ENCODE measurements around the gene EVI5L.

The EVI5L gene

GRCh38 chr19:7839476-7839875, 9.5 kb downstream of the EVI5L start:
- TF ChIP-seq, protein P1, sequence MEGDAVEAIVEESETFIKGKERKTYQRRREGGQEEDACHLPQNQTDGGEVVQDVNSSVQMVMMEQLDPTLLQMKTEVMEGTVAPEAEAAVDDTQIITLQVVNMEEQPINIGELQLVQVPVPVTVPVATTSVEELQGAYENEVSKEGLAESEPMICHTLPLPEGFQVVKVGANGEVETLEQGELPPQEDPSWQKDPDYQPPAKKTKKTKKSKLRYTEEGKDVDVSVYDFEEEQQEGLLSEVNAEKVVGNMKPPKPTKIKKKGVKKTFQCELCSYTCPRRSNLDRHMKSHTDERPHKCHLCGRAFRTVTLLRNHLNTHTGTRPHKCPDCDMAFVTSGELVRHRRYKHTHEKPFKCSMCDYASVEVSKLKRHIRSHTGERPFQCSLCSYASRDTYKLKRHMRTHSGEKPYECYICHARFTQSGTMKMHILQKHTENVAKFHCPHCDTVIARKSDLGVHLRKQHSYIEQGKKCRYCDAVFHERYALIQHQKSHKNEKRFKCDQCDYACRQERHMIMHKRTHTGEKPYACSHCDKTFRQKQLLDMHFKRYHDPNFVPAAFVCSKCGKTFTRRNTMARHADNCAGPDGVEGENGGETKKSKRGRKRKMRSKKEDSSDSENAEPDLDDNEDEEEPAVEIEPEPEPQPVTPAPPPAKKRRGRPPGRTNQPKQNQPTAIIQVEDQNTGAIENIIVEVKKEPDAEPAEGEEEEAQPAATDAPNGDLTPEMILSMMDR (conservative IDR thresholded peaks at IDR 0.05; ENCODE audit: low read length) = no peak
- TF ChIP-seq EZH2phosphoT487 (IDR thresholded peaks at IDR 0.05; ENCODE audit: borderline replicate concordance) = no peak
- H3F3A ChIP-seq (ENCODE audit: low read depth) = no peaks in the 10 kb centered on the region
- no peaks in the 10 kb centered on the region for H3K27me3 ChIP-seq (ENCODE audit: insufficient read depth, low read length, poor library complexity, severe bottlenecking)
- no peaks in the 10 kb centered on the region for H4K20me1 ChIP-seq (ENCODE audit: insufficient read depth, low read length, poor library complexity, severe bottlenecking)
- no peaks in the 10 kb centered on the region for H3K9me2 ChIP-seq (replicated peaks; ENCODE audit: low read depth, low read length)
- no peak overlapping the region for H3K4me3 ChIP-seq (ENCODE audit: low read length, poor library complexity, severe bottlenecking)
- no peaks in the 10 kb centered on the region for H3K79me2 ChIP-seq (ENCODE audit: insufficient read depth, low read length)
- no peak overlapping the region for H2AFZ ChIP-seq (ENCODE audit: low read length)
- H3K4me2 ChIP-seq (ENCODE audit: low read depth, low read length, poor library complexity, severe bottlenecking) = no peak overlapping the region
- H3K4me1 ChIP-seq (ENCODE audit: insufficient read depth, low read length, poor library complexity, severe bottlenecking) = no peaks in the 10 kb centered on the region
- H3K9me3 ChIP-seq (ENCODE audit: insufficient read depth, low read depth, low read length) = no peaks in the 10 kb centered on the region
- H3K36me3 ChIP-seq (ENCODE audit: insufficient read depth, low read length) = no peaks in the 10 kb centered on the region
- H3K9ac ChIP-seq (ENCODE audit: low read depth, low read length, poor library complexity, severe bottlenecking) = no peak overlapping the region

DNA sequence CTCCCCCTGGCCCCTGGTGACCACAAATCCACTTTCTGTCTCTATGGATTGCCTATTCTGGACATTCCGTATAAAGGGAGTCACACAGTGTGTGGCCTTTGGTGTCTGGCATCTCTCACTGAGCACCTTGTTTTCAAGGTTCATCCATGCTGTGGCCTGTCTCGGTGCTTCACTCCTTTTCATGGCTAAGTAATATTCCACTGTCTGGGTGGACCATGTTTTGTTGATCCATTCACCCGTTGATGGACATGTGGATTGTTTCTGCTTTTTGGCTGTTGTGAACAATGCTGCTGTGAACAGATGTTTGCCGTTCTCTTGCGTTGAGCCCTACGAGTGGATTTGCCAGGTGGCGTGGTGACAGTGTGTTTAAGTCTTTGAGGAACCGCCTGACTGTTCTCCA, 10.6 kb downstream of the EVI5L start:
- Histone ChIP-seq H3K9me3 (ENCODE audit: insufficient read depth, low read depth, low read length) (no peaks in the 10 kb centered on the region), H3K36me3 (ENCODE audit: insufficient read depth, low read length) (no peaks in the 10 kb centered on the region), H3K4me2 (ENCODE audit: low read depth, low read length, poor library complexity, severe bottlenecking) (no peak overlapping the region), H3K79me2 (ENCODE audit: insufficient read depth, low read length) (no peaks in the 10 kb centered on the region), H3K4me1 (ENCODE audit: insufficient read depth, low read length, poor library complexity, severe bottlenecking) (no peaks in the 10 kb centered on the region), H3K4me3 (ENCODE audit: low read length, poor library complexity, severe bottlenecking) (no peak overlapping the region), H4K20me1 (ENCODE audit: insufficient read depth, low read length, poor library complexity, severe bottlenecking) (no peaks in the 10 kb centered on the region), H3K9ac (ENCODE audit: low read depth, low read length, poor library complexity, severe bottlenecking) (no peak overlapping the region), H3F3A (ENCODE audit: low read depth) (no peaks in the 10 kb centered on the region), H3K27me3 (ENCODE audit: insufficient read depth, low read length, poor library complexity, severe bottlenecking) (no peaks in the 10 kb centered on the region), H3K9me2 (replicated peaks; ENCODE audit: low read depth, low read length) (no peaks in the 10 kb centered on the region), H2AFZ (ENCODE audit: low read length) (no peak overlapping the region)
- TF ChIP-seq, protein P1 (conservative IDR thresholded peaks at IDR 0.05; ENCODE audit: low read length) = no peak
- no peak for TF ChIP-seq EZH2phosphoT487 (IDR thresholded peaks at IDR 0.05; ENCODE audit: borderline replicate concordance)

GRCh38 chr19:7841751-7842660, 12.0 kb downstream of the EVI5L start:
- Histone ChIP-seq H3K36me3 (ENCODE audit: insufficient read depth, low read length) (no peaks in the 10 kb centered on the region), H3F3A (ENCODE audit: low read depth) (no peaks in the 10 kb centered on the region), H3K4me1 (ENCODE audit: insufficient read depth, low read length, poor library complexity, severe bottlenecking) (no peaks in the 10 kb centered on the region), H3K9me3 (ENCODE audit: insufficient read depth, low read depth, low read length) (no peaks in the 10 kb centered on the region), H3K9ac (ENCODE audit: low read depth, low read length, poor library complexity, severe bottlenecking) (no peak overlapping the region), H3K4me3 (ENCODE audit: low read length, poor library complexity, severe bottlenecking) (no peak overlapping the region), H4K20me1 (ENCODE audit: insufficient read depth, low read length, poor library complexity, severe bottlenecking) (no peaks in the 10 kb centered on the region), H3K27me3 (ENCODE audit: insufficient read depth, low read length, poor library complexity, severe bottlenecking) (no peaks in the 10 kb centered on the region), H3K79me2 (ENCODE audit: insufficient read depth, low read length) (no peaks in the 10 kb centered on the region), H3K4me2 (ENCODE audit: low read depth, low read length, poor library complexity, severe bottlenecking) (no peak overlapping the region), H2AFZ (ENCODE audit: low read length) (no peak overlapping the region), H3K9me2 (replicated peaks; ENCODE audit: low read depth, low read length) (no peaks in the 10 kb centered on the region)
- TF ChIP-seq, protein P1 (conservative IDR thresholded peaks at IDR 0.05; ENCODE audit: low read length) = no peak
- TF ChIP-seq EZH2phosphoT487 (IDR thresholded peaks at IDR 0.05; ENCODE audit: borderline replicate concordance) = no peak
